NCI-H1417 treated with DMSO at 0.1 percent for 48 hours (cell line): ENCODE data around the gene SEMA3D.
"Not testable (repeated sequence)": the region's sequence is repeated elsewhere in the genome, so short reads cannot be mapped to it uniquely, and the experiment has no call there.

Source experiments
- DNase-seq: peaks from one replicate; lab custom pipeline; 2025; lab: John Stamatoyannopoulos, UW

The SEMA3D gene

DNA sequence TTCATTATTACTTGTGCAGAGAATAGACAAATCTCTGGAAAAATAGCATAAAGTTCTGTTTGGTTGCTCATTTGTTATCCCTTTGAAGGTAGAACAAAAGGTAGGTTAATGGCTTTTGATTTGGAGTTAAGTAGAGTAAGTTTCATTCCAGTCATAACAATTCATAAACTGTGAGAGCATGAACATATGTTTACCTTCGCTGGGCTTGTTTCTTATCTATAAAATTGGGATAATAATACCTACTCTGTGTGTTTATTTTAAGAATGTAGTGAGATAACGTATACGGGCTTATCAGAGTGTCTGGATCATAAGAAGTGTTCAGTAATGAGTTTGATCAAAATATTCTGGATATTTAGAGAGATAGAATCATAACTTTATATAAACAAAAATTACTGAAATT lies 155.4 kb downstream of the SEMA3D start:
- DNase-seq = no peak

GRCh38 chr7:85030893-85031292 lies 156.0 kb downstream of the SEMA3D start:
- DNase-seq = no peak

DNA sequence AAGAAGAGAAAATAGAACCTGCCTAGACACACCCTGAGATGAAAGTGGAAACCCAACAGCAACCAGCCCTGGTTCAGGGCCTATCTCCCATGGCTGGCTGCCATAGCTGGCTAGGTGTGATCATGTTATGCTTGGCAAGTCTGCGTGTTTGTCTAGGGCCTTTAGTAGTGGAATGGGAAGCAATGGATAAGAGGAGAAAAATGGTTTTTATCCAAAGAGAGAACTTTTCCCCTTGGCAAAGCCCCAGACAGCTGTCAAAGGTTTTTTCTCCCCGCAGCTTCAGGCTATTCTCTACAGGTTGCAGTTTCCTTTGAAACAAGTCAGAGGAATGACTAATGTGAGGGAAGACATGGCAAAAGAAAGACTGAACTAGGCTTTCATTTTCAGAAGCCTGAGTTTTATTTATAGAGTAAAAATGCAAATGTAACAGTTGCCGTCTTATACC lies 161.5 kb downstream of the SEMA3D start:
- DNase-seq = no peak

DNA sequence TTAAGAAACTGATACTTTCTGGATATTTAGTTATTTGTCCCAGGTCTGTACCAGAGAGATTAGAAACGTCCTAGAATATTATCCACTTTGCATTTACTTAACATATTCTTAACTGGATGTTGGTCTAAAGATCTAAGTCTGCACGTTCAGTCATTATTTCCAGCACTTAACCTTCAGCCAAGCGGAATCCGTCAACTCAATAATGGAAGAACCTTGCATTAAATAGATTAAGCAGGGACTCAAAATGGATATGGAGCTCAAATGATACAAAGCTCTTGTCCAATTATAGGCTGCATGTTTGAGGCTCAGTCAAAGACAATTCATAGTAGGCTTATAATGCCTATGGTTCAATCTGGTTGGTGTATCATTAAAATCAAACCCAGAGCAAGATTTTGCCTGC lies 162.9 kb downstream of the SEMA3D start:
- no peak for DNase-seq

- no peak for DNase-seq
Measured at GRCh38 chr7:85023066-85023712, 163.7 kb downstream of the SEMA3D start.

DNA sequence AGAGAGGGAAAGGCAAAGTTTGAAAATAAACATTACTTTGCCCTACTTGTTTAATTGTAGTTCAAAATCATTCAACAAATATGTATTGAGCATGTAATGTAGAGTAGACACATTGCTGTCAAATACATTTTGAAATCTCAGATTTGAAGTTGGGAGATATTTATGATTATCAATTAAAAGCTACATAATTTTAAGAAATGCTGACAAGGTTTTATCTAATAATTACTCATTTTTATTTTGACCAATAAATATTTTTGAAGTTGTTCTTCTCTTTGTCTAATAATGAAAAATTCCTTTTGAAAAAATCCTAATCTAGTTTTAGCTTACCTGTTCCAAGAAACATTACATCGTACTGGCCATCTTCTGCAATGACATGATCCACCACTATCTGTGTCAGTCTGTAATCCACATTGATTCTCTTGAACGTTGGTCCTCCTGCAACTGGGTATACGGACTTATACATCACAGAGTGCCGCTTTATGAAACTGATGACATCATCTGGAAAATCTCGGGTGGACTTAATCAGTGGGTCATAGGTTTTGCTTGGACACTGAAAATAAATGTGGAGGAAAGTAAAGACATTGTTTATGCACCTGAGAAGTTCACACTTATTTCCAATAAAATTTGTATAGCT lies 164.7 kb downstream of the SEMA3D start:
- DNase-seq = no peak

DNA sequence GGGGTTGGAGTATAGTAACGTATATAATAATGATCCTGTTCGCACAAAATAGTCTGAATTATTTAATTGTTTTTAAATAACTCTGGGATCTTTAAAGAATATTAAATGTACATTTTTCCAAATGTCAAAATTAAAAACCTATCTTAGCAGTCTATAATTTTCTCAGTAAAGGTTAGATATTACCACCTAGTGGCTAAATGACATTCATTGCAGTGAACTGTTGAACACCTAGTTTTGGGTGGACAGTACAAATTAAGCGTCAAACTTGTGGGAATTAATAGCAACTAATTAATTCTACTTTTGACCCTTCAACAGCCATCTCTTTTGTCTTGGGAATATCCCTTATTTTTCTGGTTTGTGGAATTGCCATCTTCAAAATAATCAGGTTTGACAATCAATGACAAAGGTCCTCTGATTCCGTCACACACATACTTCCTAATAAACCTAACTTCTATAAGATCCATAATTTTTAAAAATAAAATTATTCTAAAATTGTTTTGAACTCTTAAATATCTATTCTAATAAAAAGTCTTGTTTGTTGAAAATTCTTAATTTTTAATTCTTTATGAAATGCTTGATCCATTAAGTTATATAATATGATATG lies 165.7 kb downstream of the SEMA3D start:
- no peak for DNase-seq

DNA sequence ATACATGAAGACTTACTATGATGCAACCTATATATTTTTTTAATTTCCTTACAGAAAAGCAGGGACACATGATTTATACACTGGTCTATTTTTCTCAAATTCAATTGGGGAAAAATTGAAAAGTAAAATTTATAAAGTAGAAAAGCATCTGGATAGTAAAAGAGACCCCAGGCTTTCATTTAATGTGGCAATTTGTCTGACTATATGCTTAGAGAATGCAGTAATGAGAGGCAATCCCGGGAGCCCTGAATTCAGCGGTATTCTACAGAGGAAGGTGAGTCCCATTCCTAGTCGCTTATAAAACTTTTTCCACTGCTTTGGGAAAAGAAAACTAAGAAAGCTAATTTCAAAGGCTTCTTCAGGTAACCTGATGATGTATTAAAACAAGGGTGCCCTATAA lies 167.1 kb downstream of the SEMA3D start:
- DNase-seq = no peak

- DNase-seq = no peak
Measured at GRCh38 chr7:85019176-85019575, 167.7 kb downstream of the SEMA3D start.

- no peak for DNase-seq
Measured at GRCh38 chr7:85018498-85018897, 168.4 kb downstream of the SEMA3D start.

- DNase-seq = no peak
Measured at GRCh38 chr7:85016286-85016685, 170.6 kb downstream of the SEMA3D start.

DNA sequence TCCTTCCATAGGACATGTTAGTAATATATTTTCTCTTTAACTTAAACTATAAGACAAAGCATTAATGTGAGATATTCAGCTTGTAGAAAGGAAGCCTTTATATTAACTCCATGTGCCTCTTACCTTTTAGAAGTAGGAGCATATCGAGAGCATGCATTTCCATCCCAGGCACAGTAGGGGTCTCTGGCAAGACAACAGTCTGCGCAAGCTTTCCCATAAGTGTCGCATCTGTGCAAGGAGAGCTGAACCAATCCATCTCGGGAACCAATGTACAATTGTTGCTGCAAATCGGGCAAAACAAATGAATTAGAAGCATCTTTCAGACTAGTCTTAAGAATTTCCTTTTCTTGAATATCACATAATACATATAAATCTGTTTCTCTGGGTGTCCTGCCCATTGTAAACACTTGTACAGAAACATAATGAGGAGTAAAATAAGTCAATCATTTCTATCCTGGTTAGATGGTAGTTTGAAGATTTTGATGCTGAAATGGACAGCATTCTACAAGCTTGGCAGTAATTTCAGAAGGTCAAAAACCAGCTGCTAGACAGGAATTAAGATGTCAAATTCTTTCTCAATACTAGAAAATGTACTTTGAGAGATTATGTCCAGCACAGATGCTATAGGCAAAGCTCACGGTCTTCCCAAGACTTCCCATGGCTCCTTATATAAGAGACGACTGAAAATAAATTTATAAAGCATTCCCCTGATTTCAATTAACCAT lies 171.8 kb downstream of the SEMA3D start:
- DNase-seq = no peak

- DNase-seq = no peak
Measured at GRCh38 chr7:85011127-85011526, 175.7 kb downstream of the SEMA3D start.

DNA sequence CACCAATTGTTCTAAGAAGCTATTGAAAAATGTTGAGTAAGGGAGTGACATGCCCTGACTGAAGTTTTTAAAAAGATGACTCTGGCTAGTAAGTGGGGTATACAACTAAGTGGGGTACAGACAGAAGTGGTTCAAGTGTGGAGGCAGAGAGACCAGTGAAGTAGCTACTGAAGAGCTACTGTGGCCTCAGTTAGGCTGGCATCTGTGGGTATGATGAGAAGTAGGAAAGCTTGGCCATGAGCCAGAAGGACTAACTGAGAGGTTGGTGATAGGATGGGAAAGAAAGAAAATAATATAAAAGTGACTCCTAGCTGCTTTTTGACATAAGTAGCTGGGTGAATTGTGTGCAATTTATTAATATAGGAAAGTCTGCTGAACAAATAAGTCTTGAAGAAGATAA lies 176.6 kb downstream of the SEMA3D start:
- no peak for DNase-seq

DNA sequence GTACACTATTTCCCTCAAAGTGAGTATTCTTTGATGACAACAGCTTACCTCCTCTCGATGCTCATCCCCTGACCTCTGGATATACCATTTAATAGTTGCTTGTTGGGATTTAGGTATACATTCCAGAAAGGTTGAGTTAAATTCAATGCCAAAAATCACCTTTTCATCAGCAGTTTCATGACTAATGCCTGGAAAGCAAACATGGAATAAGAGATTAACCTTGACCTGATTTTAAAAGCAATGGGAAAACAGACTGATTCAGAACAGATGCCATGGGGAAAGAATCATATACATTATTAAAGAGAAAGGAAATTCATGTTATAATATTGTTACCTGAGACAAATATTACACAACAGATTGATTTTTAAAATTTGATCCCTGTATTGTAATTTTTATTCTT lies 180.1 kb downstream of the SEMA3D start:
- DNase-seq = no peak

GRCh38 chr7:85004402-85004801 lies 182.5 kb downstream of the SEMA3D start:
- no peak for DNase-seq

GRCh38 chr7:85001495-85002345 lies 185.1 kb downstream of the SEMA3D start:
- no peak for DNase-seq

GRCh38 chr7:85000735-85001350 lies 186.0 kb downstream of the SEMA3D start:
- no peak for DNase-seq

DNA sequence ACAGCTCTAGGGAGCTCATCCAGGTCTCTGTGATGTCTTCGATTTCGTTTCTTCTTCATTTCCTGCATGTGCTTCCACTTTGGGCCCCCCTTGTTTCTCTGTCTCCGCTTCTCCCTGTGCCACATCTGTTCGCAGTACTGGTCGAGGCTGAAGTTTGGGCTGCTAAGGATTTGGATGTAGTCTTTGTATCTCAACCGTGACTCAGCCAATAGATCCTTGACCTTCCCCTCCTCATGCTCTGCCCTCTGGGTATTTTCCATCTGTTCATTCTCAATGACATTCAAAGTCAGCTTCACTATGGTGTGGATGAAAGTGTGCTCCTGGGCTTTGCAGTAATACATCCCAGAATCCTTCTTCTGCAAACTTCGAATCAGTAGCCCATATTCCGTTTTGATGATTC lies 187.4 kb downstream of the SEMA3D start:
- DNase-seq = no peak

GRCh38 chr7:84998665-84999064 lies 188.2 kb downstream of the SEMA3D start:
- DNase-seq = no peak

- no peak for DNase-seq
Measured at GRCh38 chr7:84997626-84998025, 189.2 kb downstream of the SEMA3D start.

DNA sequence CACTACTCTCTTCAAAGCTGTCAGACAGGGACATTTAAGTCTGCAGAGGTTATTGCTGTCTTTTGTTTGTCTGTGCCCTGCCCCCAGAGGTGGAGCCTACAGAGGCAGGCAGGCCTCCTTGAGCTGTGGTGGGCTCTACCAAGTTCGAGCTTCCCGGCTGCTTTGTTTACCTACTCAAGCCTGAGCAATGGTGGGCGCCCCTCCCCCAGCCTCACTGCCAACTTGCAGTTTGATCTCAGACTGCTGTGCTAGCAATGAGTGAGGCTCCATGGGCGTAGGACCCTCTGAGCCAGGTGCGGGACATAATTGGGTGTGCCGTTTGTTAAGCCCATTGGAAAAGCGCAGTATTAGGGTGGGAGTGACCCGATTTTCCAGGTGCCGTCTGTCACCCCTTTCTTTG lies 193.9 kb downstream of the SEMA3D start:
- DNase-seq = not testable (repeated sequence)
